ENCODE results near the gene SPATA24. TPM values are rescaled to one million over a fixed set of nuclear protein-coding genes. Genes with fewer than 3 reads are reported as not detected.
A peak's percentile ranks its signal among the peaks of the same experiment; 100 is the strongest.
"Not testable (repeated sequence)": the region's sequence is repeated elsewhere in the genome, so short reads cannot be mapped to it uniquely, and the experiment has no call there.

Gene SPATA24
- total RNA-seq, 1 donor from 2014 or later, result not detected

GRCh38 chr5:139410121-139410992 is 6.5 kb upstream of the SPATA24 start:
- no peak overlapping the region for H3K4me3 ChIP-seq
- H3K27ac ChIP-seq, result peak overlapping the region; percentile 55 to 74
- no peaks in the 10 kb centered on the region for H3K27me3 ChIP-seq
- H3K4me1 ChIP-seq, result peaks cover 3 to 21% of the 10 kb centered on the region in 2 donors
- no peak for TF ChIP-seq CTCF (IDR thresholded peaks at IDR 0.05)
- peak in 1 of 2 donors; percentile 55 for DNase-seq (ENCODE audit: low spot score in 2 of 2)
- peaks cover 0 to 10% of the 10 kb centered on the region in 2 donors for H3K36me3 ChIP-seq
- no peaks in the 10 kb centered on the region for H3K9me3 ChIP-seq
- intact Hi-C loops (cut with DNase I), result no loop called here

GRCh38 chr5:139409116-139409515 is 5.2 kb upstream of the SPATA24 start:
- intact Hi-C loops (cut with DNase I); H3K27me3 ChIP-seq; H3K27ac ChIP-seq; H3K4me3 ChIP-seq; H3K9me3 ChIP-seq: not testable (repeated sequence)
- Histone ChIP-seq H3K36me3 (peaks cover 0 to 10% of the 10 kb centered on the region in 2 donors), H3K4me1 (peaks cover 0 to 14% of the 10 kb centered on the region in 2 donors)
- peak in 1 of 2 donors; percentile 50 for DNase-seq (ENCODE audit: low spot score in 2 of 2)

GRCh38 chr5:139408191-139408590 is 4.3 kb upstream of the SPATA24 start:
- Histone ChIP-seq H3K4me3 (no peak overlapping the region), H3K9me3 (no peaks in the 10 kb centered on the region), H3K27ac (no peak overlapping the region), H3K36me3 (peaks cover 0 to 8% of the 10 kb centered on the region in 2 donors), H3K4me1 (peaks cover 0 to 18% of the 10 kb centered on the region in 2 donors), H3K27me3 (no peaks in the 10 kb centered on the region)
- no peak for TF ChIP-seq CTCF (IDR thresholded peaks at IDR 0.05)
- intact Hi-C loops (cut with DNase I), result no loop called here
- DNase-seq (ENCODE audit: low spot score in 2 of 2), result peak in 1 of 2 donors; percentile 3

GRCh38 chr5:139407517-139407916 is 3.6 kb upstream of the SPATA24 start:
- Histone ChIP-seq H3K27ac (no peak overlapping the region), H3K9me3 (no peaks in the 10 kb centered on the region), H3K27me3 (no peaks in the 10 kb centered on the region), H3K4me1 (peaks cover 0 to 21% of the 10 kb centered on the region in 2 donors), H3K4me3 (no peak overlapping the region), H3K36me3 (peaks cover 0 to 2% of the 10 kb centered on the region in 2 donors)
- intact Hi-C loops (cut with DNase I), result no loop called here
- TF ChIP-seq CTCF (IDR thresholded peaks at IDR 0.05), result no peak
- DNase-seq (ENCODE audit: low spot score in 2 of 2), result peak in 1 of 2 donors; percentile 38

- Histone ChIP-seq H3K4me1 (peaks cover 0 to 21% of the 10 kb centered on the region in 2 donors), H3K4me3 (no peak overlapping the region), H3K9me3 (no peaks in the 10 kb centered on the region), H3K27ac (no peak overlapping the region), H3K27me3 (no peaks in the 10 kb centered on the region), H3K36me3 (no peaks in the 10 kb centered on the region)
- TF ChIP-seq CTCF (IDR thresholded peaks at IDR 0.05), result no peak
- peak in 1 of 2 donors; percentile 31 for DNase-seq (ENCODE audit: low spot score in 2 of 2)
- intact Hi-C loops (cut with DNase I), result no loop called here
These were observed 3.1 kb upstream of the SPATA24 start for GRCh38 chr5:139406963-139407362.

GRCh38 chr5:139404484-139404840 is 573 bp upstream of the SPATA24 start:
- Histone ChIP-seq H3K27ac (peak overlapping the region; percentile 88 to 90), H3K4me1 (peaks cover 0 to 10% of the 10 kb centered on the region in 2 donors), H3K4me3 (peak overlapping the region; percentile 61 to 62), H3K27me3 (no peaks in the 10 kb centered on the region), H3K36me3 (no peaks in the 10 kb centered on the region), H3K9me3 (no peaks in the 10 kb centered on the region)
- intact Hi-C loops (cut with DNase I), result loop anchor here (1.0 to 5.0 kb wide), 5 partner anchors 34 to 862 kb away; partner anchors contain the start of genes DNAJC18, ETF1, MATR3 and PAIP2
- no peak for TF ChIP-seq CTCF (IDR thresholded peaks at IDR 0.05)
- DNase-seq (ENCODE audit: low spot score in 2 of 2), result no peak

All from ascending aorta (tissue), 2 donors.